Gastrocnemius medialis (tissue), 4 donors: ENCODE results near the gene CDKN3. TPM values are rescaled to one million over a fixed set of nuclear protein-coding genes. Genes with fewer than 3 reads are reported as not detected.
"Not testable (repeated sequence)": the region's sequence is repeated elsewhere in the genome, so short reads cannot be mapped to it uniquely, and the experiment has no call there.

ENCODE experiments used
- ATAC-seq, 2 donors: fragments of 150-250 bp; one replicate each; pipeline ENCODE4 v1.9.1; 2016
- DNase-seq, 2 donors: peaks; one replicate each; pipeline ENCODE4 v3.0.0-alpha.2; 2019
- H3K27ac ChIP-seq, 4 donors: fragments of 200-600 bp; sonication (generic); 1 replicate in 1 of 4; 2 replicates in 3 of 4; pipeline ENCODE4 v1.5.1; 2016 to 2018; ENCODE audit warnings: mild to moderate bottlenecking in 2 of 4, moderate library complexity in 1 of 4
- H3K27me3 ChIP-seq, 3 donors: fragments of 200-600 bp; sonication (generic) in 2 of 3; 1 replicate in 1 of 3; 2 replicates in 2 of 3; pipeline versions ENCODE4 v1.5.1 to v1.6.0; 2016 to 2019; ENCODE audit warnings: mild to moderate bottlenecking in 1 of 3, moderate library complexity in 1 of 3
- H3K36me3 ChIP-seq, 2 donors: fragments of 200-600 bp; sonication (generic) in 1 of 2; one replicate each; pipeline ENCODE4 v1.5.1; 2017 to 2018
- H3K4me1 ChIP-seq, 2 donors: fragments of 200-600 bp; sonication (generic) in 1 of 2; one replicate each; pipeline ENCODE4 v1.5.1; 2016 to 2017; ENCODE audit warnings: mild to moderate bottlenecking in 2 of 2
- H3K4me3 ChIP-seq, 4 donors: fragments of 200-600 bp; sonication (generic) in 3 of 4; 1 replicate in 1 of 4; 2 replicates in 3 of 4; pipeline ENCODE4 v1.5.1; 2016 to 2019; ENCODE audit warnings: mild to moderate bottlenecking in 2 of 4
- H3K9me3 ChIP-seq, 3 donors: fragments of 200-600 bp; sonication (generic) in 2 of 3; 1 replicate in 1 of 3; 2 replicates in 2 of 3; pipeline ENCODE4 v1.5.1; 2016 to 2019
- POLR2A ChIP-seq, 2 donors: fragments of 450-650 bp; IDR thresholded peaks; one replicate each; pipeline ENCODE4 v1.6.1; 2017; ENCODE audit warnings: antibody characterized with exemption in 2 of 2, mild to moderate bottlenecking in 2 of 2, moderate library complexity in 2 of 2
- in situ Hi-C, 4 donors: fragments of 200-750 bp; cut with MboI; loops; one replicate each; pipeline versions ENCODE4 v1.15.0 to v1.8.0; 2017; ENCODE audit warnings: low sequenced_read_pairs in 4 of 4
- intact Hi-C: fragments of 100-400 bp; cut with DNase I; formaldehyde crosslinking; loops from one replicate; pipeline ENCODE4 v1.15.1; 2023; ENCODE audit warnings: low total_unique reads
- total RNA-seq, 4 donors: library from RNA; depleted of rRNA; stranded (reverse); fragments of >200 nt; gene quantifications; one replicate each; pipeline versions ENCODE4 v1.1.0 to v1.2.3, GENCODE V29; 2016
- TF ChIP-seq, protein P1 (sequence below), 5 experiments: fragments of 450-650 bp in 3 of 5; fragments of 200-600 bp in 2 of 5; sonication (generic) in 2 of 5; IDR thresholded peaks in 4 of 5; conservative IDR thresholded peaks in 1 of 5; 1 replicate in 4 of 5; 2 replicates in 1 of 5; pipeline ENCODE4 v1.5.1; 2016 to 2019; ENCODE audit warnings: antibody characterized with exemption in 5 of 5, mild to moderate bottlenecking in 3 of 5, moderate library complexity in 3 of 5

Gene CDKN3
- total RNA-seq, 4 donors from 2014 or later: 1.2 to 5.1 (median 1.6) TPM

- no peak for DNase-seq
- H3K27ac ChIP-seq: no peak overlapping the region
- H3K4me3 ChIP-seq: no peak overlapping the region
- no peaks in the 10 kb centered on the region for H3K36me3 ChIP-seq
- ATAC-seq: no peak
- in situ Hi-C loops (no loop called here), intact Hi-C loops (no loop called here)
- TF ChIP-seq, protein P1, sequence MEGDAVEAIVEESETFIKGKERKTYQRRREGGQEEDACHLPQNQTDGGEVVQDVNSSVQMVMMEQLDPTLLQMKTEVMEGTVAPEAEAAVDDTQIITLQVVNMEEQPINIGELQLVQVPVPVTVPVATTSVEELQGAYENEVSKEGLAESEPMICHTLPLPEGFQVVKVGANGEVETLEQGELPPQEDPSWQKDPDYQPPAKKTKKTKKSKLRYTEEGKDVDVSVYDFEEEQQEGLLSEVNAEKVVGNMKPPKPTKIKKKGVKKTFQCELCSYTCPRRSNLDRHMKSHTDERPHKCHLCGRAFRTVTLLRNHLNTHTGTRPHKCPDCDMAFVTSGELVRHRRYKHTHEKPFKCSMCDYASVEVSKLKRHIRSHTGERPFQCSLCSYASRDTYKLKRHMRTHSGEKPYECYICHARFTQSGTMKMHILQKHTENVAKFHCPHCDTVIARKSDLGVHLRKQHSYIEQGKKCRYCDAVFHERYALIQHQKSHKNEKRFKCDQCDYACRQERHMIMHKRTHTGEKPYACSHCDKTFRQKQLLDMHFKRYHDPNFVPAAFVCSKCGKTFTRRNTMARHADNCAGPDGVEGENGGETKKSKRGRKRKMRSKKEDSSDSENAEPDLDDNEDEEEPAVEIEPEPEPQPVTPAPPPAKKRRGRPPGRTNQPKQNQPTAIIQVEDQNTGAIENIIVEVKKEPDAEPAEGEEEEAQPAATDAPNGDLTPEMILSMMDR (IDR thresholded peaks at IDR 0.05 in 4 of 5, conservative IDR thresholded peaks at IDR 0.05 in 1 of 5): no peak
- no peak for TF ChIP-seq POLR2A (IDR thresholded peaks at IDR 0.05)
- H3K9me3 ChIP-seq: no peaks in the 10 kb centered on the region
- no peaks in the 10 kb centered on the region for H3K27me3 ChIP-seq
- no peaks in the 10 kb centered on the region for H3K4me1 ChIP-seq
Measured at GRCh38 chr14:54455363-54455762, 58.6 kb downstream of the CDKN3 start.

- H3K4me3 ChIP-seq, in situ Hi-C loops, H3K9me3 ChIP-seq, intact Hi-C loops, H3K36me3 ChIP-seq, H3K27ac ChIP-seq, DNase-seq, ATAC-seq, H3K4me1 ChIP-seq, H3K27me3 ChIP-seq: not testable (repeated sequence)
Measured at GRCh38 chr14:54456820-54457608, 60.2 kb downstream of the CDKN3 start.

GRCh38 chr14:54457609-54457996, 60.8 kb downstream of the CDKN3 start:
- TF ChIP-seq, protein P1 (IDR thresholded peaks at IDR 0.05 in 4 of 5, conservative IDR thresholded peaks at IDR 0.05 in 1 of 5): no peak
- no peak for TF ChIP-seq POLR2A (IDR thresholded peaks at IDR 0.05)
- in situ Hi-C loops (no loop called here), intact Hi-C loops (no loop called here)
- ATAC-seq: no peak
- Histone ChIP-seq H3K27me3 (no peaks in the 10 kb centered on the region), H3K36me3 (no peaks in the 10 kb centered on the region), H3K27ac (no peak overlapping the region), H3K4me3 (no peak overlapping the region), H3K9me3 (no peaks in the 10 kb centered on the region), H3K4me1 (no peaks in the 10 kb centered on the region)
- DNase-seq: no peak

- DNase-seq, intact Hi-C loops, H3K27ac ChIP-seq, in situ Hi-C loops, ATAC-seq, H3K9me3 ChIP-seq, H3K27me3 ChIP-seq, H3K4me3 ChIP-seq, H3K36me3 ChIP-seq, H3K4me1 ChIP-seq: not testable (repeated sequence)
Measured at GRCh38 chr14:54458536-54458935, 61.7 kb downstream of the CDKN3 start.

DNA sequence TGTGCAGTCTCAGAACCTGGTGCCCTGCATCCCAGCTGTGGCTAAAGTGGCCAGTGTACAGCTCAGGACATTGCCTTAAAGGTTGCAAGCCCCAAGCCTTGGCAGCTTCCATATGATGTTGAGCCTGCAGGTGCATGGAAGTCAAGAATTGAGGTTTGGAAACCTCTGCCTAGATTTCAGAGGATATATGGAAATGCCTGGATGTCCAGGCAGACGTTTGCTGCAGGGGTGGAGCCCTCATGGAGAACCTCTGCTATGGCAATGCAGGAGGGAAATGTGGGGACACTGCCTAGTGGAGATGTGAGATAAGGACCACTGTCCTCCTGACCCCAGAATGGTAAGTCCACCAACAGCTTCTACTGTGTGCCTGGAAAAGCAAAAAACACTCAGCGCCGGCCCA, 62.3 kb downstream of the CDKN3 start:
- DNase-seq (no peak), ATAC-seq (no peak)
- Histone ChIP-seq H3K27ac (no peak overlapping the region), H3K27me3 (no peaks in the 10 kb centered on the region), H3K4me3 (no peak overlapping the region), H3K9me3 (no peaks in the 10 kb centered on the region), H3K36me3 (no peaks in the 10 kb centered on the region), H3K4me1 (no peaks in the 10 kb centered on the region)
- in situ Hi-C loops (no loop called here), intact Hi-C loops (no loop called here)
- TF ChIP-seq POLR2A (IDR thresholded peaks at IDR 0.05): no peak
- TF ChIP-seq, protein P1 (IDR thresholded peaks at IDR 0.05 in 4 of 5, conservative IDR thresholded peaks at IDR 0.05 in 1 of 5): no peak

GRCh38 chr14:54462048-54462447, 65.2 kb downstream of the CDKN3 start:
- Histone ChIP-seq H3K9me3 (no peaks in the 10 kb centered on the region), H3K4me1 (no peaks in the 10 kb centered on the region), H3K27me3 (no peaks in the 10 kb centered on the region), H3K27ac (no peak overlapping the region), H3K36me3 (no peaks in the 10 kb centered on the region), H3K4me3 (no peak overlapping the region)
- ATAC-seq: no peak
- intact Hi-C loops: no loop called here
- in situ Hi-C loops: no loop called here
- DNase-seq: no peak
- TF ChIP-seq POLR2A (IDR thresholded peaks at IDR 0.05): no peak
- TF ChIP-seq, protein P1 (IDR thresholded peaks at IDR 0.05 in 4 of 5, conservative IDR thresholded peaks at IDR 0.05 in 1 of 5): no peak
